ENCODE measurements around the gene NLRX1.

GRCh38 chr11:119195680-119196079 lies 27.2 kb downstream of the NLRX1 start:
- TF ChIP-seq CTCF (IDR thresholded peaks at IDR 0.05 in 8 of 11, conservative IDR thresholded peaks at IDR 0.05 in 3 of 11) = no peak
- no peak for TF ChIP-seq POLR2A (IDR thresholded peaks at IDR 0.05)
